K562 (cell line): ENCODE measurements around the gene TELO2. TPM values are rescaled to one million over a fixed set of nuclear protein-coding genes. Genes with fewer than 3 reads are reported as not detected.
A peak's percentile ranks its signal among the peaks of the same experiment; 100 is the strongest.

Experiments used
- ATAC-seq: fragments of 200-7000 bp; cut with Tn5 transposase; 3 replicates; pipeline ENCODE4 v1.9.1; 2020; ENCODE audit warnings: moderate library complexity
- BruUV-seq: library from RNA; stranded (reverse); fragments of 400-500 nt; replicated peaks from 2 replicates; lab custom pipeline; 2021; lab: Mats Ljungman, UMichigan
- CTCF ChIA-PET: fragments of 300-600 bp; formaldehyde crosslinking; extraction: SDS; loops from one replicate; lab custom pipeline; 2021; ENCODE audit warnings: low intra/inter-chr PET ratio; lab: Yijun Ruan, JAX
- POLR2A ChIA-PET: fragments of 300-600, 350-650 bp; sonication (Branson Sonifier 250); formaldehyde crosslinking; extraction: SDS; loops from one replicate; lab custom pipeline; 2021; ENCODE audit warnings: antibody characterized with exemption, inconsistent platforms; lab: Yijun Ruan, JAX
- DNase-seq, 4 experiments: peaks; one replicate each; pipeline versions ENCODE4 v3.0.0 to v3.0.0-alpha.2; 2011 to 2018; ENCODE audit warnings: low spot score in 3 of 4, mixed read lengths in 3 of 4; ENCODE audit errors: extremely low read depth in 1 of 4
- FAIRE-seq: peaks from 2 replicates; lab custom pipeline; 2011; peaks lifted over from hg19 to GRCh38; lab: Jason Lieb, UNC
- H2AFZ ChIP-seq: 2 replicates; pipeline ENCODE4 v1.6.0; 2011; ENCODE audit warnings: low read depth, low read length, control low read depth, inconsistent platforms
- H3K27ac ChIP-seq: fragments of 200-600 bp; 3 replicates; pipeline ENCODE4 v1.8.0; 2011; ENCODE audit warnings: low read depth, mild to moderate bottlenecking, control low read depth, inconsistent platforms, low read length, moderate library complexity, mixed read lengths; ENCODE audit errors: extremely low read depth
- H3K27me3 ChIP-seq, 2 experiments: fragments of 300-600 bp in 1 of 2; 2 replicates in 1 of 2; 3 replicates in 1 of 2; pipeline versions ENCODE4 v1.6.0 to v1.8.0; 2011; ENCODE audit warnings: inconsistent platforms in 2 of 2, low read length in 2 of 2, mild to moderate bottlenecking in 1 of 2, mixed read lengths in 1 of 2, moderate library complexity in 1 of 2; ENCODE audit not compliant: control insufficient read depth in 2 of 2, insufficient read depth in 2 of 2
- H3K36me3 ChIP-seq: fragments of 300-600 bp; 3 replicates; pipeline ENCODE4 v1.8.0; 2011; ENCODE audit warnings: mild to moderate bottlenecking, low read length, inconsistent platforms; ENCODE audit not compliant: control insufficient read depth, insufficient read depth
- H3K4me1 ChIP-seq, 2 experiments: fragments of 200-600 bp in 1 of 2; replicated peaks in 1 of 2; 2 replicates in 1 of 2; 3 replicates in 1 of 2; pipeline versions ENCODE4 v1.5.1 to v1.8.0; 2011; ENCODE audit warnings: inconsistent platforms in 2 of 2, low read length in 2 of 2, mild to moderate bottlenecking in 1 of 2, mixed read lengths in 1 of 2, moderate library complexity in 1 of 2; ENCODE audit not compliant: control insufficient read depth in 2 of 2, insufficient read depth in 2 of 2
- H3K4me2 ChIP-seq: 2 replicates; pipeline ENCODE4 v1.6.1; 2011; ENCODE audit warnings: low read length, control low read depth, inconsistent platforms, mixed read lengths; ENCODE audit not compliant: insufficient read depth
- H3K4me3 ChIP-seq: fragments of 200-600 bp; sonication (generic), shearing (Covaris generic); 2 replicates; pipeline ENCODE4 v1.5.1; 2016; ENCODE audit warnings: control low read depth, inconsistent platforms
- H3K79me2 ChIP-seq: fragments of 200-600 bp; 3 replicates; pipeline ENCODE4 v1.8.0; 2011; ENCODE audit warnings: low read length, inconsistent platforms; ENCODE audit not compliant: control insufficient read depth, insufficient read depth
- H3K9ac ChIP-seq, 2 experiments: 2 replicates each; pipeline versions ENCODE4 v1.6.0 to v1.6.1; 2011; ENCODE audit warnings: low read depth in 2 of 2, low read length in 2 of 2, control low read depth in 1 of 2, inconsistent platforms in 1 of 2, mild to moderate bottlenecking in 1 of 2, mixed read lengths in 1 of 2; ENCODE audit not compliant: insufficient read depth in 1 of 2
- H3K9me1 ChIP-seq: one replicate; pipeline ENCODE4 v1.6.0; 2011; ENCODE audit warnings: inconsistent platforms, mild to moderate bottlenecking, low read length, moderate library complexity; ENCODE audit not compliant: control insufficient read depth, insufficient read depth
- H3K9me3 ChIP-seq: replicated peaks from 2 replicates; pipeline ENCODE4 v1.5.1; 2011; ENCODE audit warnings: low read depth, low read length, inconsistent platforms; ENCODE audit not compliant: control insufficient read depth, insufficient read depth
- H4K20me1 ChIP-seq: replicated peaks from 2 replicates; pipeline ENCODE4 v1.6.1; 2011; ENCODE audit warnings: low read length, inconsistent platforms, mixed read lengths; ENCODE audit not compliant: control insufficient read depth, insufficient read depth
- ARHGAP35 ChIP-seq: fragments of 450-650 bp; IDR thresholded peaks from 2 replicates; pipeline ENCODE4 v1.6.1; 2018; ENCODE audit not compliant: partially characterized antibody
- CBX8 ChIP-seq: fragments of 200-600 bp; sonication (generic); IDR thresholded peaks from 2 replicates; pipeline ENCODE4 v1.6.1; 2012; ENCODE audit warnings: borderline replicate concordance, mixed run types, low read depth, mild to moderate bottlenecking, moderate library complexity, mixed read lengths, low read length, control low read depth, inconsistent platforms; ENCODE audit not compliant: poor library complexity, severe bottlenecking; ENCODE audit errors: extremely low read depth
- CSDE1 ChIP-seq, 2 experiments: fragments of 450-650 bp; IDR thresholded peaks; 2 replicates each; pipeline ENCODE4 v1.6.1; 2016; ENCODE audit warnings: mild to moderate bottlenecking in 1 of 2
- ETV5 ChIP-seq: sonication (generic); formaldehyde crosslinking; IDR thresholded peaks from 2 replicates; pipeline ENCODE4 v1.4.0; 2020; ENCODE audit warnings: low read depth, mild to moderate bottlenecking, missing genetic modification reagents
- FOSL1 ChIP-seq: fragments of 200-800 bp; sonication (Bioruptor generic); conservative IDR thresholded peaks from 2 replicates; pipeline ENCODE4 v1.6.1; 2016; ENCODE audit warnings: missing genetic modification characterization, missing compliant biosample characterization
- HMBOX1 ChIP-seq: sonication (generic); IDR thresholded peaks from 2 replicates; pipeline ENCODE4 v1.6.1; 2016
- KLF16 ChIP-seq: IDR thresholded peaks from 2 replicates; pipeline ENCODE4 v1.6.1; 2016; ENCODE audit warnings: antibody characterized with exemption
- MTA3 ChIP-seq: fragments of 450-650 bp; formaldehyde crosslinking; IDR thresholded peaks from 2 replicates; pipeline ENCODE4 v1.6.1; 2017; ENCODE audit warnings: mild to moderate bottlenecking, borderline replicate concordance
- MXI1 ChIP-seq: IDR thresholded peaks from 2 replicates; pipeline ENCODE4 v1.6.1; 2011; ENCODE audit warnings: low read depth, mild to moderate bottlenecking, improper control_type of control experiment, low read length
- NCOA4 ChIP-seq: fragments of 450-650 bp; IDR thresholded peaks from 2 replicates; pipeline ENCODE4 v1.6.1; 2018; ENCODE audit warnings: mild to moderate bottlenecking; ENCODE audit not compliant: partially characterized antibody
- PPARD ChIP-seq: fragments of 250-450 bp; sonication (Bioruptor Pico); IDR thresholded peaks from 2 replicates; pipeline ENCODE4 v1.8.0; 2022; ENCODE audit warnings: inconsistent platforms, mild to moderate bottlenecking, moderate library complexity
- RBM25 ChIP-seq: fragments of 200-400 bp; formaldehyde crosslinking; IDR thresholded peaks from 2 replicates; pipeline ENCODE4 v1.6.1; 2018; ENCODE audit warnings: low read length, low read depth, moderate library complexity; ENCODE audit not compliant: severe bottlenecking
- SAFB2 ChIP-seq: fragments of 200-400 bp; formaldehyde crosslinking; IDR thresholded peaks from 2 replicates; pipeline ENCODE4 v1.6.1; 2018; ENCODE audit warnings: borderline replicate concordance, low read length, low read depth, moderate library complexity; ENCODE audit not compliant: severe bottlenecking
- SMARCA5 ChIP-seq: fragments of 450-650 bp; IDR thresholded peaks from 2 replicates; pipeline ENCODE4 v1.6.1; 2016
- ZFP91 ChIP-seq: sonication (generic); formaldehyde crosslinking; IDR thresholded peaks from 2 replicates; pipeline ENCODE4 v1.8.0; 2022; ENCODE audit warnings: mild to moderate bottlenecking, missing genetic modification reagents
- ZNF277 ChIP-seq: fragments of 250-450 bp; sonication (Bioruptor Pico); IDR thresholded peaks from 2 replicates; pipeline ENCODE4 v1.8.0; 2022; ENCODE audit warnings: inconsistent platforms, mild to moderate bottlenecking, moderate library complexity, borderline replicate concordance
- ZNF551 ChIP-seq: fragments of 250-450 bp; sonication (Bioruptor Pico); IDR thresholded peaks from 2 replicates; pipeline ENCODE4 v1.5.0; 2021; ENCODE audit warnings: mild to moderate bottlenecking, moderate library complexity
- ZNF695 ChIP-seq: fragments of 450-650 bp; formaldehyde crosslinking; IDR thresholded peaks from 2 replicates; pipeline ENCODE4 v1.4.0; 2020; ENCODE audit warnings: mild to moderate bottlenecking, moderate library complexity
- ZNF764 ChIP-seq: fragments of 250-450 bp; sonication (Bioruptor Pico); IDR thresholded peaks from 2 replicates; pipeline ENCODE4 v1.4.0; 2020; ENCODE audit warnings: low read depth, mild to moderate bottlenecking, moderate library complexity
- WGBS: fragments of 100-300 bp; shearing (Covaris generic); methylation state at CpG from one replicate; pipeline ENCODE4 v1.1.6; 2016; ENCODE audit warnings: low coverage, mixed read lengths; ENCODE audit not compliant: insufficient coverage; ENCODE audit errors: missing lambda C conversion rate; 5-methylcytosine and 5-hydroxymethylcytosine counted together
- in situ Hi-C: fragments of 300-500 bp; cut with MboI; formaldehyde crosslinking; loops from 4 replicates; pipeline ENCODE4 v1.15.0; 2018; ENCODE audit warnings: inconsistent platforms, mixed read lengths
- intact Hi-C: fragments of 100-400 bp; cut with micrococcal nuclease; formaldehyde crosslinking; loops from 2 replicates; pipeline ENCODE4 v1.14.2; 2022
- polyA plus RNA-seq, 8 experiments: library from polyadenylated mRNA; depleted of rRNA in 4 of 8; stranded (reverse) in 5 of 8; unstranded in 3 of 8; fragments of >200 nt; fragmentation: Nextera tagmentation in 2 of 8; fragmentation: Illumina TruSeq in 1 of 8; extraction: Ambion mirVana in 2 of 8; extraction: Trizol in 1 of 8; gene quantifications; 2 replicates each; pipeline versions ENCODE4 v1.2.1 to v1.2.3, GENCODE V29; 2011 to 2014; ENCODE audit warnings: inconsistent platforms in 1 of 8, missing spikeins in 1 of 8
- total RNA-seq, 7 experiments: library from RNA; depleted of rRNA in 6 of 7; stranded (reverse); fragments of >200 nt in 6 of 7; fragmentation: Illumina TruSeq in 2 of 7; extraction: Trizol in 2 of 7; gene quantifications; 2 replicates each; pipeline versions ENCODE4 v1.2.1 to v1.2.3, GENCODE V29; 2011 to 2021; ENCODE audit warnings: low replicate concordance in 1 of 7

TELO2 gene
- total and polyA plus RNA-seq, 9 of the 15 experiments (the other 6 are each of a cell fraction or from before 2014, with no cell fraction given), result 0.51 to 91.8 (median 14.5) TPM

GRCh38 chr16:1532081-1532760 is 39.1 kb downstream of the TELO2 start:
- Histone ChIP-seq H3K9me1 (no peaks in the 10 kb centered on the region), H3K4me3 (no peak overlapping the region), H3K4me1 (peaks cover 4 to 75% of the 10 kb centered on the region in 2 experiments; a peak in 3 of 5 replicates), H3K79me2 (no peaks in the 10 kb centered on the region), H3K9me3 (no peaks in the 10 kb centered on the region), H3K27me3 (peaks cover 21 to 85% of the 10 kb centered on the region in 2 experiments; a peak in 4 of 5 replicates), H4K20me1 (peaks cover 12% of the 10 kb centered on the region; the same call in 1 of the 2 replicates), H3K9ac (peak overlapping the region in 1 of 2 experiments; percentile 61; a peak in 1 of 4 replicates), H3K36me3 (no peaks in the 10 kb centered on the region), H3K27ac (no peak overlapping the region), H3K4me2 (no peak overlapping the region), H2AFZ (no peak overlapping the region)
- CTCF ChIA-PET, result no interaction called here
- intact Hi-C loops, result no loop called here
- POLR2A ChIA-PET, result interaction anchor here (1.1 kb wide), 1 partner anchor 19 kb away, joined by 4 read pairs; no protein-coding TSS in a partner anchor
- WGBS, result 20% methylated on average over 26 of the region's 28 CpGs
- ATAC-seq, result no peak
- in situ Hi-C loops, result no loop called here
- no TSS peak for BruUV-seq
- FAIRE-seq, result peak; percentile 26
- DNase-seq, result no peak
- no peak for TF ChIP-seq RBM25
- no peak for TF ChIP-seq CSDE1 (IDR thresholded peaks at IDR 0.05)
- no peak for TF ChIP-seq NCOA4
- TF ChIP-seq SAFB2, result no peak
- TF ChIP-seq ZNF695, result no peak
- no peak for TF ChIP-seq ETV5 (CRISPR knock-in tag)
- no peak for TF ChIP-seq KLF16
- TF ChIP-seq MTA3, result no peak
- no peak for TF ChIP-seq SMARCA5
- TF ChIP-seq ZNF764 (CRISPR knock-in tag), result no peak
- no peak for TF ChIP-seq ZNF277
- no peak for TF ChIP-seq CBX8
- no peak for TF ChIP-seq ZNF551 (CRISPR knock-in tag)
- TF ChIP-seq HMBOX1, result no peak
- TF ChIP-seq FOSL1, result no peak
- no peak for TF ChIP-seq MXI1
- no peak for TF ChIP-seq ZFP91 (CRISPR knock-in tag)
- no peak for TF ChIP-seq PPARD (CRISPR knock-in tag)
- TF ChIP-seq ARHGAP35, result no peak
